ENCODE data around the gene SLC22A4.

SLC22A4 gene

GRCh38 chr5:132262882-132263547, 31.2 kb upstream of the SLC22A4 start:
- DNase-seq = no peak

- DNase-seq = no peak
Measured at GRCh38 chr5:132263548-132264261, 30.5 kb upstream of the SLC22A4 start.

- DNase-seq = no peak
Measured at GRCh38 chr5:132264546-132265335, 29.5 kb upstream of the SLC22A4 start.

- DNase-seq = no peak
Measured at GRCh38 chr5:132265336-132266030, 28.7 kb upstream of the SLC22A4 start.

GRCh38 chr5:132266031-132266835, 28.0 kb upstream of the SLC22A4 start:
- DNase-seq = no peak

GRCh38 chr5:132266836-132267160, 27.4 kb upstream of the SLC22A4 start:
- DNase-seq = no peak

- DNase-seq = no peak
Measured at GRCh38 chr5:132267166-132267739, 26.9 kb upstream of the SLC22A4 start.

GRCh38 chr5:132267931-132268768, 26.0 kb upstream of the SLC22A4 start:
- DNase-seq = no peak

GRCh38 chr5:132268769-132269551, 25.2 kb upstream of the SLC22A4 start:
- DNase-seq = no peak

GRCh38 chr5:132269635-132270334, 24.4 kb upstream of the SLC22A4 start:
- no peak for DNase-seq

- no peak for DNase-seq
Measured at GRCh38 chr5:132270335-132270665, 23.9 kb upstream of the SLC22A4 start.

GRCh38 chr5:132270706-132271105, 23.5 kb upstream of the SLC22A4 start:
- no peak for DNase-seq

- no peak for DNase-seq
Measured at GRCh38 chr5:132271251-132272246, 22.6 kb upstream of the SLC22A4 start.

GRCh38 chr5:132272311-132273210, 21.6 kb upstream of the SLC22A4 start:
- DNase-seq = peak; percentile 43

GRCh38 chr5:132273631-132274030, 20.6 kb upstream of the SLC22A4 start:
- DNase-seq = no peak

GRCh38 chr5:132274050-132274792, 20.0 kb upstream of the SLC22A4 start:
- no peak for DNase-seq
